ENCODE measurements around the gene OR1J1. TPM values are rescaled to one million over a fixed set of nuclear protein-coding genes. Genes with fewer than 3 reads are reported as not detected.

The OR1J1 gene
- total RNA-seq, 2 experiments from 2014 or later, result not detected

DNA sequence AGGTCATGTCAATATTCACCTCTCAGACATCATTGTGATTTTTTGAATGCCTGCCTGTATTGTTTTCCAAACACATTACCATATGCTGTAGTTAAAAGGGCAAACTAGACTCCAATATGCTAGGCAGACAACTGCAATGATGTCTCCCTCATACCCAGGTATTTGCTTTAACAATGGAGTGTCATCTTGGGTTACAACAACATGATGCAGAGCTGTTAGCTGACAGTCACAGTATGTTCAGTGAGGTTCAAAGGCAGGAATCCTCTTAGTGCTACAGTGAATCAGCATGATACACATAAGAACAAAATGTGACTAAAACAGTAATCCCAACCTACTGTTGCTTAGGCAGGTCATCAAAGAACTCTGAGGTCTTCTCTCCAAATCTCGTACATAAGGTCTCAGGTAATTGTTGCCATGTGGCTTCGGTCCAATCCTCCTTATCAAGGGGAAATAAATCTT, 24.0 kb downstream of the OR1J1 start:
- no peaks in the 10 kb centered on the region for H3K36me3 Mint-ChIP-seq (ENCODE audit: low read depth)
- H3K9me3 Mint-ChIP-seq, result no peaks in the 10 kb centered on the region
- ATAC-seq, result no peak
- no peaks in the 10 kb centered on the region for H3K4me1 Mint-ChIP-seq (ENCODE audit: low read depth)
- H3K4me3 Mint-ChIP-seq, result no peak overlapping the region
- peaks cover 20% of the 10 kb centered on the region for H3K27me3 Mint-ChIP-seq
- H3K27ac Mint-ChIP-seq, result no peak overlapping the region
- intact Hi-C loops (cut with micrococcal nuclease), result loop anchor here (10.0 kb wide), 1 partner anchor 79 kb away; the partner anchor contains the start of gene PTGS1
- POLR2A ChIA-PET, result no interaction called here
- DNase-seq, result no peak
- TF ChIP-seq CTCF (IDR thresholded peaks at IDR 0.05), result no peak
- CTCF ChIA-PET, result interaction anchor here (2.5 kb wide), 1 partner anchor 10 kb away, joined by 19 read pairs; no protein-coding TSS in a partner anchor

DNA sequence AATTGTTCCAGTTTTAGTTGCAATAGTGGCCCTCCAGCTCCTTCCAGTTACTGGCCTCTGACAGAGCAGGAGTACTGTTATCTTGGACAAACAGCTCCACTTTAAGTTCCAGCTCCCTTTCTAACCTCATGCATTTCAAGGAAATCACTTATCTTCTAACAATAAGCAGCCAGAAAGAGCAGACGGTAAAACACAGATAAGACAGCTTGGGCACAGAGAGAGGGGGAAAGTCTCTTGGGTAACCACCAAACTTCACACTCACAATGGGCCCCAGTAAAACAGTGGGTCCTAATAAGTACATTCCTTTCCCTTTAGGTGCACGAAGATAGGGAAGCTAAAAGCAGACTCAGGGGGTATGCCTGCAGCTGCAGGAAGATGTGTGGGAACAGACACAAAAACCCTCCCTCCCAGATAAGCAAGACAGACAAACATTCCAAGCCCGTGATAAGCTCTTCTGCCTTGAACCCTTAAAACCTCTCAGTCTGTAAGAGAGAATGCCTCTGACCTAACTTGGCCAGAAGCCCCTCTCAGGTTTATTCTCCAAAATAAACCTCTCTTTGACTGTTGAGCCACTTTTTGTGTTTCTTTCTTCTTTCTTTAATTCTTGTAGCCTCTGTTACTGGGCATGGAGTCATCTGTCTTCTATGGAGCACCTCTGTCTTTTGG, 30.8 kb downstream of the OR1J1 start:
- no peak for TF ChIP-seq CTCF (IDR thresholded peaks at IDR 0.05)
- peaks cover 24% of the 10 kb centered on the region for H3K27me3 Mint-ChIP-seq
- no peaks in the 10 kb centered on the region for H3K9me3 Mint-ChIP-seq
- no peak overlapping the region for H3K27ac Mint-ChIP-seq
- CTCF ChIA-PET, result interaction anchor here (0.6 to 0.9 kb wide), 2 partner anchors 17 to 350 kb away, joined by 3 read pairs; no protein-coding TSS in a partner anchor
- intact Hi-C loops (cut with micrococcal nuclease), result no loop called here
- no peak for ATAC-seq
- DNase-seq, result no peak
- no peaks in the 10 kb centered on the region for H3K4me1 Mint-ChIP-seq (ENCODE audit: low read depth)
- H3K36me3 Mint-ChIP-seq (ENCODE audit: low read depth), result no peaks in the 10 kb centered on the region
- POLR2A ChIA-PET, result no interaction called here
- H3K4me3 Mint-ChIP-seq, result no peak overlapping the region

DNA sequence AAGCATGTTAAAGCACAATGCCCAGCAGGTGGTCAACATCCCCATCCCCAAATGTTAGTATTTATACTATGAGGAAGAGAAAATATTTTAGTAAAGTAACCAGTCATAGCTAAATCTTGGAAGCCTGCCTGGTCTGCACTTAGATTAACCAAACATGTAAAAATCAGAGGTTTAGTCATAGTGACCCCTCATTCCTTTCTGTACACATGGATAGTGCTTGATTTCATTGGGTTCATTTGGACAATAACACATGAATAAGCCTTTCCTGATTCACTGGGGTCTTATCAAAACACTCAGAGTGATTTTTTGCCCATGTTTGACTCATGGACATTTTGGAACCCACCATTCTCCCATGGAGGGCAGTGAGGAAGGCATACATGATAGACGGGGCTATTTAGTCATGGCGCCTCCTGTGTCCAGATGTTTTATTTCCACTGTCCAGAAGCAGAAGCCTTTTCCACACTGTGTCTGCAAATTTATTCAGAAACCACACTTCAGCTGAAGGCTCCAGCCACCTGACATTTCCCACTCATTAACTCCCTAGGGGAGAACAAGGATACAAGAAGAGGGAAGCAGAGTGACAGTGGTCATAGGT, 32.5 kb downstream of the OR1J1 start:
- ChIA-PET CTCF (no interaction called here), POLR2A (no interaction called here)
- Mint-ChIP-seq H3K27ac (no peak overlapping the region), H3K27me3 (peaks cover 30% of the 10 kb centered on the region), H3K4me1 (ENCODE audit: low read depth) (no peaks in the 10 kb centered on the region), H3K9me3 (no peaks in the 10 kb centered on the region), H3K36me3 (ENCODE audit: low read depth) (no peaks in the 10 kb centered on the region), H3K4me3 (no peak overlapping the region)
- intact Hi-C loops (cut with micrococcal nuclease), result no loop called here
- ATAC-seq (no peak), DNase-seq (no peak)
- no peak for TF ChIP-seq CTCF (IDR thresholded peaks at IDR 0.05)

- intact Hi-C loops (cut with micrococcal nuclease), result no loop called here
- no peak for ATAC-seq
- H3K4me1 Mint-ChIP-seq (ENCODE audit: low read depth), result no peaks in the 10 kb centered on the region
- H3K27me3 Mint-ChIP-seq, result peaks cover 30% of the 10 kb centered on the region
- ChIA-PET POLR2A (no interaction called here), CTCF (no interaction called here)
- H3K9me3 Mint-ChIP-seq, result no peaks in the 10 kb centered on the region
- no peaks in the 10 kb centered on the region for H3K36me3 Mint-ChIP-seq (ENCODE audit: low read depth)
- no peak overlapping the region for H3K27ac Mint-ChIP-seq
- DNase-seq, result no peak
- H3K4me3 Mint-ChIP-seq, result no peak overlapping the region
- no peak for TF ChIP-seq CTCF (IDR thresholded peaks at IDR 0.05)
These were observed 33.5 kb downstream of the OR1J1 start for GRCh38 chr9:122444041-122444733.

- no peak overlapping the region for H3K4me3 Mint-ChIP-seq
- no peaks in the 10 kb centered on the region for H3K36me3 Mint-ChIP-seq (ENCODE audit: low read depth)
- no peak overlapping the region for H3K27ac Mint-ChIP-seq
- DNase-seq (no peak), ATAC-seq (no peak)
- ChIA-PET CTCF (no interaction called here), POLR2A (no interaction called here)
- intact Hi-C loops (cut with micrococcal nuclease), result no loop called here
- H3K4me1 Mint-ChIP-seq (ENCODE audit: low read depth), result no peaks in the 10 kb centered on the region
- peaks cover 31% of the 10 kb centered on the region for H3K27me3 Mint-ChIP-seq
- H3K9me3 Mint-ChIP-seq, result no peaks in the 10 kb centered on the region
- TF ChIP-seq CTCF (IDR thresholded peaks at IDR 0.05), result no peak
These were observed 35.2 kb downstream of the OR1J1 start for GRCh38 chr9:122442568-122442967.
